Mononuclear cell (primary cell): ENCODE results near the gene PHC3. TPM values are rescaled to one million over a fixed set of nuclear protein-coding genes. Genes with fewer than 3 reads are reported as not detected.
"Not testable (repeated sequence)": the region's sequence is repeated elsewhere in the genome, so short reads cannot be mapped to it uniquely, and the experiment has no call there.

Experiments
- H3K27me3 ChIP-seq: 2 replicates; pipeline ENCODE4 v1.6.0; 2011; ENCODE audit warnings: low read length, control low read depth; ENCODE audit not compliant: insufficient read depth
- H3K4me1 ChIP-seq: 2 replicates; pipeline ENCODE4 v1.5.1; 2011; ENCODE audit warnings: mild to moderate bottlenecking, low read length, control low read depth; ENCODE audit not compliant: insufficient read depth
- H3K4me3 ChIP-seq: 2 replicates; pipeline ENCODE4 v1.5.1; 2011; ENCODE audit warnings: mild to moderate bottlenecking, low read length, moderate library complexity
- H3K9me3 ChIP-seq: 2 replicates; pipeline ENCODE4 v1.5.1; 2011; ENCODE audit warnings: low read depth, mild to moderate bottlenecking, control low read depth, low read length
- total RNA-seq: library from RNA; depleted of rRNA; stranded (reverse); fragments of >200 nt; gene quantifications from one replicate; pipeline ENCODE4 v1.2.3, GENCODE V29; 2012

Gene PHC3
- total RNA-seq, 1 donor: 152 TPM

DNA sequence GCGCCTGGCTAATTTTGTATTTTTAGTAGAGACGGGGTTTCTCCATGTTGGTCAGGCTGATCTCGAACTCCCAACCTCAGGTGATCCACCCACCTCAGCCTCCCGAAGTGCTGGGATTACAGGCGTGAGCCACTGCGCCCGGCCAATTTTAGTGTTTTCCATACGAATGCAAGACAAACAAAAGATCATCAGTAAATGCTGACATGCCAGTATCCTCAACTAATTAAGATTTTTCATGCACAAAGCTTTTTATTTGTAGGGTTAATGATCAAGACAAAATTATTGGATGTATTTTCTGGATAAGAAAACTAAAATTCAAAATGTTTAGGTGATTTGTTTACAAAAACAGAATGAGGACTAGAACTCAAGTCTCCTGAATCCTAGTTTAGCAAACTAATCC, 67.4 kb downstream of the PHC3 start:
- H3K4me3 ChIP-seq, H3K9me3 ChIP-seq, H3K4me1 ChIP-seq, H3K27me3 ChIP-seq: not testable (repeated sequence)

DNA sequence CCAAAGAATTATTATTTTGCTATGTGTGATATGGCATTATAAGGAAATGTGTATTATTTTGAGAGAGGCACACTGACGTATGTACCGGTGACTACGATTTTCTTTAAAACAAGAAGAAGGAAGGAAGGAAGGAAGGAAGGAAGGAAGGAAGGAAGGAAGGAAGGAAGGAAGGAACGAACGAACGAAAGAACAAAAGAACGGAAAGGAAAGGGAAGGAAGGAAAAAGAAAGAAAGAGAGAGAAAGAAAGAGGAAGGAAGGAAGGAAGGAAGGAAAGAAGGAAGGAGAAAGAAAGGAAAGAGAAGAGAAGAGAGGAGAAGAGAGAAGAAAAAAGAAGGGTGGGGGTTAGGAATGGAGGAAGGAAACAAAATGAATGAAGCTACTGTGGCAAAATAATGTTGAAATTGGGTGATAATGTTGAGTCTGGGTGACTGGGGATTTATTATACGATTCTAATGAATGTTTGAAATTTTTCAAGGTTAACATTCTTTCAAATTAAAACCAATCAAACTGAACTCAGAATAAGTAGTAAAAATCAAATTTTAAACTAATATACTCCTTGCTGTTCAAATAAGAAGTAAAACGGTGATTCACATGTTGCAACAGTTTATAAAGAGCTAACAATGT, 70.3 kb downstream of the PHC3 start:
- no peaks in the 10 kb centered on the region for H3K9me3 ChIP-seq
- H3K27me3 ChIP-seq: no peaks in the 10 kb centered on the region
- H3K4me1 ChIP-seq: no peaks in the 10 kb centered on the region
- H3K4me3 ChIP-seq: no peak overlapping the region

GRCh38 chr3:170109579-170110293, 71.8 kb downstream of the PHC3 start:
- H3K4me1 ChIP-seq: no peaks in the 10 kb centered on the region
- H3K4me3 ChIP-seq: no peak overlapping the region
- no peaks in the 10 kb centered on the region for H3K27me3 ChIP-seq
- H3K9me3 ChIP-seq: no peaks in the 10 kb centered on the region

- no peak overlapping the region for H3K4me3 ChIP-seq
- no peaks in the 10 kb centered on the region for H3K4me1 ChIP-seq
- no peaks in the 10 kb centered on the region for H3K9me3 ChIP-seq
- H3K27me3 ChIP-seq: no peaks in the 10 kb centered on the region
Observed at GRCh38 chr3:170108955-170109354, 72.6 kb downstream of the PHC3 start.

GRCh38 chr3:170107941-170108340, 73.6 kb downstream of the PHC3 start:
- Histone ChIP-seq H3K27me3 (no peaks in the 10 kb centered on the region), H3K4me3 (no peak overlapping the region), H3K4me1 (no peaks in the 10 kb centered on the region), H3K9me3 (no peaks in the 10 kb centered on the region)

GRCh38 chr3:170102431-170102830, 79.1 kb downstream of the PHC3 start:
- Histone ChIP-seq H3K4me3 (no peak overlapping the region), H3K27me3 (no peaks in the 10 kb centered on the region), H3K9me3 (no peaks in the 10 kb centered on the region), H3K4me1 (no peaks in the 10 kb centered on the region)

DNA sequence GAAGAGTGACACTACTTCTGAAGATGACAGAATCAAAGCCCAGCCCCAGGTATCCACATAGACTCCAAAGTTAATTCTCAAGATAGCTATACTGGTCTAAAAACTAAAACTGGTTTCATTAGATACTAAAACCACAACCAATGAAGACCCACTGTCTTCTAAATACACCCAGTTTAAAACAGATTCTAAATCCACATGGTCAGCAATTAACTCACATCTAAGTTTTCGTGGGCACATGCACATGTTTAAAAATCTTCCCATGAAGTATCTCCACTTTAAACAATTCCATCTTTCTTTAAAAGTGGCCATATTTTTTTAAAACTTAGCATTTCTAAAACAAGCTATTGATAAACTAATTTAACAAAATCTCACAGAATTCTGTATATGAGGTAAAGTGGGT, 80.6 kb downstream of the PHC3 start:
- H3K4me1 ChIP-seq: no peaks in the 10 kb centered on the region
- H3K27me3 ChIP-seq: no peaks in the 10 kb centered on the region
- no peak overlapping the region for H3K4me3 ChIP-seq
- H3K9me3 ChIP-seq: no peaks in the 10 kb centered on the region

GRCh38 chr3:170098753-170099152, 82.8 kb downstream of the PHC3 start:
- Histone ChIP-seq H3K27me3 (no peaks in the 10 kb centered on the region), H3K9me3 (no peaks in the 10 kb centered on the region), H3K4me3 (no peak overlapping the region), H3K4me1 (no peaks in the 10 kb centered on the region)

DNA sequence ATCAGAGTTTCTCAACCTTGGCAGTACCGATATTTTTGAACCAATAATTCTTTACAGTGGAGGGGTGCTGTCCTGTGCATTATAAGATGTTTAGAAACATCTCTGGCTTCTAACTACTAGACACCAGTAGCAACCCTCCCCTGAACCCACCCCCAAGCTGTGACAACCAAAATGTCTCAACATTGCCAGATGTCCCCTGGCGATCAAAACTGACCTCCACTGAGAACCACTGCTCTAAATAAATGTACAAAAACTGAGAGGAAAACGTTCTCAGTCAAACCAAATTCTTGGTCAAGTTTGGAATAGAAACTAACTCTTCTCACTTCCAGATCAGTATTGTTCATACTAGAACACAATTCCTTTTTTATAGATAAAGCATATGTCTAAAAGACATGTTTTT, 85.2 kb downstream of the PHC3 start:
- Histone ChIP-seq H3K4me3 (no peak overlapping the region), H3K9me3 (no peaks in the 10 kb centered on the region), H3K4me1 (no peaks in the 10 kb centered on the region), H3K27me3 (no peaks in the 10 kb centered on the region)

DNA sequence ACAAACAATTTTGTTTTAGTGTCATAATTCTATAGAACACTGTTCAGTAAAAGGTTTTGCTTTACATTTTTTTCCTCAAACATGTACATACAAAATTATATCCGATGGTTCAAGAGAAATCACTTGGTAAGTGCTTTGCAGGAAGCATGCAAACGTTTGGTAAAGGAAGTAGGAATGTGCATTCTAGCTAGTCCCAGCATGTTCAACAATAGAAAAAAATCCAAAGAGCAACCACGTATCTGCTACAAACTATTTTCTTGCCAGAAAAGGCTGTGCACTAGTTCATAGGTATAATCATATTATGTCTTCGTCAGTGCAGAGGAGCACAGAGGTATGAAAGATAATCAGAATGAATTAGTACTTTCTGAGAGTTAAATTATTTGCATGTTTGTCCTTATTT, 85.8 kb downstream of the PHC3 start:
- Histone ChIP-seq H3K9me3 (no peaks in the 10 kb centered on the region), H3K4me3 (no peak overlapping the region), H3K4me1 (no peaks in the 10 kb centered on the region), H3K27me3 (no peaks in the 10 kb centered on the region)

GRCh38 chr3:170092907-170093306, 88.6 kb downstream of the PHC3 start:
- Histone ChIP-seq H3K4me1 (no peaks in the 10 kb centered on the region), H3K27me3 (no peaks in the 10 kb centered on the region), H3K4me3 (no peak overlapping the region), H3K9me3 (no peaks in the 10 kb centered on the region)

DNA sequence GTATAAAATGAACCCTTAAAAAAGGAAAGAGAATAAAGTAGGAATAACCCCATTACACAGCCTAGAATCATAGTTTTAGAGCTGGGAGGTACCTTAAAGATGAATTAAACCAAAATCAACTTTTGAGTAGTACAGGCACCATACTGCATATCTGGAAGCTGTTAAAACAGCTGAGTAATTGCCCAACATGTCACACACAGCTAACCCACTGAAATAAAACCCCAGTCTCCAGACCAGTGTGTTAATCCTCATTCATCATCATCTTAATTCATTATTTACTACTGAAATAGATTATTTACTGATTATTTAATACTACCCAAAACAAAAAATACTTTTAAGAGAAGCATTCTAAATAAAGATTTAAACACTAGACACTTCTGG, 90.9 kb downstream of the PHC3 start:
- no peak overlapping the region for H3K4me3 ChIP-seq
- H3K9me3 ChIP-seq: no peaks in the 10 kb centered on the region
- H3K27me3 ChIP-seq: no peaks in the 10 kb centered on the region
- H3K4me1 ChIP-seq: no peaks in the 10 kb centered on the region

GRCh38 chr3:170089862-170090600, 91.5 kb downstream of the PHC3 start:
- Histone ChIP-seq H3K27me3 (no peaks in the 10 kb centered on the region), H3K4me3 (no peak overlapping the region), H3K9me3 (no peaks in the 10 kb centered on the region), H3K4me1 (no peaks in the 10 kb centered on the region)

GRCh38 chr3:170085396-170085795, 96.1 kb downstream of the PHC3 start:
- Histone ChIP-seq H3K4me1 (no peaks in the 10 kb centered on the region), H3K9me3 (no peaks in the 10 kb centered on the region), H3K4me3 (no peak overlapping the region), H3K27me3 (no peaks in the 10 kb centered on the region)

DNA sequence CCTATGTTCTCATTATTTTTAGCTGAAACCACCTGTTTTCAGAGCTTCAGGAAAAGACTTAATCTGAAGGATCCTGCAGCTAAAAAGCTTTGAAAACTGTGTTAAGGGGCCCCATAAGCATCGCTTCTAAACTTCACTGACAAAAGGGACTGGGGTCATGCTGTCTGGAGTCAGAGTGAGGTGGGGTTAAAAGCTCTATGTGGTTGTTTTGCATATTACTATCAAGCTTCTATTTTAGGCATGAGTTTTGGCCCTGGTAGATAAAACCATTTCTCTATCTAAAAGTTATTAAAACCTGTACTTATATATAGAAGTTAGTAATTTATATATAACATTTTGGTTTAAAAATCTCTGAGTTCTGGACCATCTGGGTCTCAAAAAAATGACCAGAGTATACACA, 98.2 kb downstream of the PHC3 start:
- Histone ChIP-seq H3K9me3 (no peaks in the 10 kb centered on the region), H3K4me1 (no peaks in the 10 kb centered on the region), H3K27me3 (no peaks in the 10 kb centered on the region), H3K4me3 (no peak overlapping the region)
